SU-DHL-6 (cell line): ENCODE results near the gene IL17RE.
"Not testable (repeated sequence)": the region's sequence is repeated elsewhere in the genome, so short reads cannot be mapped to it uniquely, and the experiment has no call there.

Experiments
- H2AFZ ChIP-seq: fragments of 200-600 bp; sonication (generic); 2 replicates; pipeline ENCODE4 v1.6.1; 2014; ENCODE audit warnings: low read depth, mild to moderate bottlenecking, moderate library complexity, mixed read lengths, antibody characterized with exemption, low read length; ENCODE audit not compliant: severe bottlenecking
- H3F3A ChIP-seq: fragments of 200-600 bp; shearing (Covaris generic); 2 replicates; pipeline ENCODE4 v1.6.0; 2016; ENCODE audit warnings: antibody characterized with exemption, mild to moderate bottlenecking; ENCODE audit not compliant: insufficient read depth
- H3K27ac ChIP-seq: fragments of 200-600 bp; sonication (generic); 2 replicates; pipeline ENCODE4 v1.5.1; 2016; ENCODE audit warnings: low read depth, mild to moderate bottlenecking, low read length, moderate library complexity, mixed read lengths
- H3K27me3 ChIP-seq: fragments of 200-600 bp; sonication (generic), shearing (Covaris generic); 2 replicates; pipeline ENCODE4 v1.6.0; 2014; ENCODE audit warnings: mild to moderate bottlenecking, low read length
- H3K36me3 ChIP-seq: fragments of 200-600 bp; sonication (generic); 2 replicates; pipeline ENCODE4 v1.6.1; 2014; ENCODE audit warnings: mild to moderate bottlenecking, low read length, mixed read lengths
- H3K4me2 ChIP-seq: fragments of 300-600, 200-600 bp; shearing (Covaris generic), sonication (generic); 2 replicates; pipeline ENCODE4 v1.6.0; 2014; ENCODE audit warnings: low read length, low read depth, mild to moderate bottlenecking; ENCODE audit not compliant: poor library complexity, severe bottlenecking
- H3K4me3 ChIP-seq: fragments of 200-600 bp; sonication (generic); 2 replicates; pipeline ENCODE4 v1.5.1; 2014; ENCODE audit warnings: antibody characterized with exemption, low read length, mild to moderate bottlenecking, mixed read lengths; ENCODE audit not compliant: insufficient read depth, poor library complexity, severe bottlenecking
- H3K79me2 ChIP-seq: fragments of 200-600 bp; sonication (generic); 2 replicates; pipeline ENCODE4 v1.6.1; 2014; ENCODE audit warnings: mild to moderate bottlenecking, low read length, moderate library complexity; ENCODE audit not compliant: insufficient read depth
- H3K9ac ChIP-seq: fragments of 200-600 bp; sonication (generic); 2 replicates; pipeline ENCODE4 v1.7.0; 2014; ENCODE audit warnings: mild to moderate bottlenecking, low read length
- H3K9me2 ChIP-seq: fragments of 200-600 bp; sonication (generic); replicated peaks from 2 replicates; pipeline ENCODE4 v1.6.1; 2014; ENCODE audit warnings: low read length; ENCODE audit not compliant: insufficient read depth
- H3K9me3 ChIP-seq: fragments of 200-600 bp; sonication (generic); 2 replicates; pipeline ENCODE4 v1.6.1; 2014; ENCODE audit warnings: low read length, mixed read lengths; ENCODE audit not compliant: insufficient read depth
- H4K20me1 ChIP-seq: fragments of 200-600 bp; sonication (generic); 2 replicates; pipeline ENCODE4 v1.6.1; 2014; ENCODE audit warnings: low read depth, mild to moderate bottlenecking, antibody characterized with exemption, low read length, moderate library complexity, mixed read lengths
- CTCF ChIP-seq: fragments of 200-600 bp; sonication (generic); IDR thresholded peaks from one replicate; pipeline ENCODE4 v1.5.1; 2017; ENCODE audit warnings: antibody characterized with exemption, mild to moderate bottlenecking, low read length, moderate library complexity; ENCODE audit not compliant: insufficient read depth, poor library complexity, severe bottlenecking
- EZH2phosphoT487 ChIP-seq: fragments of 200-600 bp; sonication (generic), shearing (Covaris generic); conservative IDR thresholded peaks from 2 replicates; pipeline ENCODE4 v1.6.1; 2018; ENCODE audit warnings: mild to moderate bottlenecking, antibody characterized with exemption, low read length, moderate library complexity, mixed read lengths

Gene IL17RE

GRCh38 chr3:9891072-9891622 lies 11.5 kb upstream of the IL17RE start:
- Histone ChIP-seq H3K27me3 (no peaks in the 10 kb centered on the region), H3K9ac (peak overlapping the region; percentile 94), H3K9me2 (no peaks in the 10 kb centered on the region), H3K27ac (peak overlapping the region; percentile 74), H3K4me3 (peak overlapping the region; percentile 94), H4K20me1 (peaks cover 5% of the 10 kb centered on the region), H3K79me2 (peaks cover 22% of the 10 kb centered on the region), H3K9me3 (no peaks in the 10 kb centered on the region), H2AFZ (peak overlapping the region; percentile 90), H3F3A (0 out of 2 replicates have a peak, but pooled peaks cover 12% of the 10 kb centered on the region), H3K36me3 (peaks cover 3% of the 10 kb centered on the region; the same call in 1 of the 2 replicates), H3K4me2 (peak overlapping the region; percentile 89)
- TF ChIP-seq CTCF (no peak), EZH2phosphoT487 (no peak)

- Histone ChIP-seq H3F3A (0 out of 2 replicates have a peak, but pooled peaks cover 12% of the 10 kb centered on the region), H3K9me2 (no peaks in the 10 kb centered on the region), H3K4me3 (no peak overlapping the region), H3K4me2 (no peak overlapping the region), H3K79me2 (peaks cover 22% of the 10 kb centered on the region), H3K9ac (no peak overlapping the region), H3K27ac (no peak overlapping the region), H3K9me3 (no peaks in the 10 kb centered on the region), H3K27me3 (no peaks in the 10 kb centered on the region), H2AFZ (no peak overlapping the region), H4K20me1 (peaks cover 5% of the 10 kb centered on the region), H3K36me3 (peaks cover 3% of the 10 kb centered on the region; the same call in 1 of the 2 replicates)
- TF ChIP-seq CTCF (no peak), EZH2phosphoT487 (no peak)
Observed at GRCh38 chr3:9893739-9894138, 8.9 kb upstream of the IL17RE start.

- H4K20me1 ChIP-seq, H3K9me2 ChIP-seq, H2AFZ ChIP-seq, H3K27me3 ChIP-seq, H3K4me3 ChIP-seq, H3K36me3 ChIP-seq, H3K9me3 ChIP-seq, H3K4me2 ChIP-seq, H3F3A ChIP-seq, H3K9ac ChIP-seq, H3K27ac ChIP-seq: not testable (repeated sequence)
- H3K79me2 ChIP-seq = peaks cover 19% of the 10 kb centered on the region
Observed at GRCh38 chr3:9895715-9896114, 6.9 kb upstream of the IL17RE start.

GRCh38 chr3:9896755-9897407 lies 5.8 kb upstream of the IL17RE start:
- not testable (repeated sequence) for H3K4me2 ChIP-seq, H4K20me1 ChIP-seq, H3K36me3 ChIP-seq, H3K27me3 ChIP-seq, H3K27ac ChIP-seq, H3K9me3 ChIP-seq, H3K4me3 ChIP-seq, H3K9ac ChIP-seq, H2AFZ ChIP-seq, H3K9me2 ChIP-seq, H3F3A ChIP-seq, H3K79me2 ChIP-seq
